CMK (cell line): ENCODE results near the gene HORMAD2.
A peak's percentile ranks its signal among the peaks of the same experiment; 100 is the strongest.

Experiments used
- DNase-seq: peaks from one replicate; pipeline ENCODE4 v3.0.0-alpha.2; 2010; ENCODE audit warnings: low read depth

Gene HORMAD2, protein sequence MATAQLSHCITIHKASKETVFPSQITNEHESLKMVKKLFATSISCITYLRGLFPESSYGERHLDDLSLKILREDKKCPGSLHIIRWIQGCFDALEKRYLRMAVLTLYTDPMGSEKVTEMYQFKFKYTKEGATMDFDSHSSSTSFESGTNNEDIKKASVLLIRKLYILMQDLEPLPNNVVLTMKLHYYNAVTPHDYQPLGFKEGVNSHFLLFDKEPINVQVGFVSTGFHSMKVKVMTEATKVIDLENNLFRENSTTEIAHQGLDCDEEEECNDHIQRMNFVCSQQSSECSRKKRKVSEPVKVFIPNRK

DNA sequence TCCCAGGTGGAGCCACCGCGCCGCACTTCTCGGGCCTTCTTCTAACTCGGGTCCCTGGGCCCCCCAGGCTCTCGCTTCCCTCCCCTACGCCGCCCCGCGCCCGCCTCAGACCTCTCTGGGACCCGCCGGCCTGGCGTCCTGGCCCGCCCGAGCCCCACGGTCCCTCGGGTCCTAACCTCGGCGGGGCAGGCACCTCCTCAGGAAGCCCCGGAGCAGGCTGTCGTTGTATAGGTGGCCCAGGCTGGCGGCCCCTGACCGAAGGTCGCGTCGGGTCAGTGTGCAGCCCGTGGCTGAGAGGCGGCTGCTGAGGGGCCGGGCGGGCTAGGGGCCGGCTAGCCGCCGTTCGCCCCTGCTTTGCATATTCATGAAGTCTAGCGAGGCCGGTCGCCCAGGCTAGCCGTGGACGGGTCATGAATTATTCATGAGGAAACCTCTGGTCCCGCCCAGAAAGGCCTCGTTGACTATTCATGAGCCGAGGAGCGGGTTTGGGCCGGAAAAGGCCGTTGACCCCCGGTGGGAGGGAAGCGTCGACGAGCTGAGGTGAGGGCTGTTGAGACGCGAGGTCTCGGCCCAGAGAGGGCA is at the start of gene HORMAD2:
TSS of gene HORMAD2 (plus strand) at position 513 of the 582 bp plus-strand sequence. CDS start 13,489 bp downstream, outside the sequence.
- no peak for DNase-seq

GRCh38 chr22:30031328-30031727 is 48.9 kb upstream of the HORMAD2 start:
- DNase-seq = no peak

DNA sequence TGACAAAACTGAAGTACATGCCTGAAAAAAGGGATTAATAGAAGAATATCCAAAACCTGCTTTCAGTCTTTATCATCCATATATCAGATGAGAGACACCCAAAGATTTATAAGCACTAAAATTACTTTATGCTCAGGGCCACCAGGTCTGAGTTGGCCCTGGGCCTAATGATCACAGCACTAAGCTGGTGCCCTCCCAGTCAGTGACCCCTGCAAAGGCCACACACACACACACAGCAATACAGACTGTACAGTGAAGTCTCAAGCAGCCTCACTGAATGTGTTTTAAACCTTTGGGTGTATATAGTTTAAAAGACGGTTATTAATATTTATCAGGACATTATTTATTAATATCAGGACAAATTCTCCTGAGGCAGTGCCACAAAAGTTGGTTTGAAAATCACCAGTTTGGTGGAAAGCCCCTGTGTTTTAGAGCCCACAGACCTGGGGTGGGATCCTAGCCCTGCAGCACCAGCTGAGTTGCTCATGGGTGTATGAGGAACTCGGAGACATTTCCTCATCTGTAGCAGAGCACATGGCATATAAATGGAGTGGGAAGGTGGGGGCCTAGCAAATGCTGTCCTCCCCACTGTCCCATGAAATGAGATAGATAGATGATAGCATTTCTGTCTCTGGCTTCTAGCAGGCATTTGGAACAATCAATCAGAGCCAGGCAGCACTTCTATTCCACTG is 48.4 kb upstream of the HORMAD2 start:
- DNase-seq = no peak

- no peak for DNase-seq
These were observed 47.1 kb upstream of the HORMAD2 start for GRCh38 chr22:30033137-30033536.

DNA sequence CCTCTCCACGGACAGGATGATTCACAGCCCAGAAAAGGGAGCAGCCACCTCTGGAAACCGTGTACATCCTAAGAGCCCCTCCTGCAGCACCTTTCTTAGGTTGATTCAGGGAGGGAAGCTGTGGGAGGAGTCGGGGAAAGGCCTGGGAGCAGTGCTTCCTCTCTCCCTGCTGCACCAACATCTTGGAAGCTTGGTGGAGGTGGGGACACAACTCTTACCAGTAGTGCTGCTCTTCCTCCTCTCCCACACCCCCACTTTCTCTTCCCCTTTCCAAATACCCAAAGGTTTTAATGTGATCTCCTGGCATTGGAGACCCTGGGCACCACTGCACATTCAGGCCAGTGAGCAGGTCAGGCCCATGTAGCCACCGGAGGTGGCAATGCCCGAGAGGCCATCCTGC is 46.4 kb upstream of the HORMAD2 start:
- no peak for DNase-seq

DNA sequence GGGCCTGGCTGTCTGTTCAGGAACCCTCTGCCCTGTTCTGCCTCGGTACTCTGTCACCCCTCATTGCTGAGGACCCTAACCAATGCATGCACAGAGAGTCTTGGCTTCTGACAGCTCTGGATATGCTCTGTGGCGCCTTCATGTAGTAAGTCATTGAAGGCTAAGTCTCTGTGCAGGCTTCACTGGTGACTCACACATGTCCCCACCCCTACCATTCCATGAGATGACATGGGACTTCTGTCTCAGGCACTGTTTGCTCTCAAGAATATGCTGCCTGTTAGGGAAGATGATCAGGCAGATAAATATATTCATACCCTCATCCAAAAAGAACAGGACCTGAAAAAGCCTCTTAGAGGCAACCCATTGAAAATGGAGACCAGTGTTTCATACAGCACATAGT is 43.6 kb upstream of the HORMAD2 start:
- DNase-seq = no peak

GRCh38 chr22:30038219-30038618 is 42.0 kb upstream of the HORMAD2 start:
- DNase-seq = no peak

DNA sequence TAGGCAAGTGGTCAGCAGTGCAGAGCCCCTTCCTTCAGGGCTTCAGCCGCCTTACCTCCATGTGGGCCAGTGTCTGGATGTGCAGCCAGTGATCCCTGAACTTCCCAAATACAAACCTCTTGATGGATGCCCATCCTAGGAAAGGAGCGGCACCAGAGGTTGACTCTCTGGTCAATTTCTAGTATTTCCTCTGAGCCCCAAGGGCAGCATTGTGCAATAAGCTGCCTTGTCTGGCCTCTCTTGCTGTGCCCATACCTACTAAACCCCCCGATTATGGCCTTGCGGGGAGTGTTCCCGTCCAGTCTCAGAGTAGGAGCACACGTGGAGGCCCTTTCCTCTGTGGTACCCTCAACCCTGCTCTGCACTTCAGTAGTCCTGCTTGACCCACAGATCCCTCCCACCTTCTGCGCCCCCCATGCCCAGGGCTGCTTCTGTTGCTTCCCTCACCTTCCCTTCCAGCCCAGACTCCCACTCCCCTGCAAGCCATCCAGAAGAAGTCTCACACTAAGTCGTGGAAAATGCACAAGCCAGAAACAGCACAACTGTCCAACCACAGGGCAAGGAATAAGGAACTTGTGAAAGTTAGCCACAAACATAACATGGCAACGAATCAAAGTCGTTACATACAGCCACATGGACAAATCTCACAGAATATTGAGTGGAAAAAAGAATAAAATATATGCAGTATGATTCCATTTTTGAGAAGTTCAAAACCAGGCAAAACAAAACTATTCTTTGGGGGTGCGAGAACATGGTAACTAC is 39.6 kb upstream of the HORMAD2 start:
- no peak for DNase-seq

DNA sequence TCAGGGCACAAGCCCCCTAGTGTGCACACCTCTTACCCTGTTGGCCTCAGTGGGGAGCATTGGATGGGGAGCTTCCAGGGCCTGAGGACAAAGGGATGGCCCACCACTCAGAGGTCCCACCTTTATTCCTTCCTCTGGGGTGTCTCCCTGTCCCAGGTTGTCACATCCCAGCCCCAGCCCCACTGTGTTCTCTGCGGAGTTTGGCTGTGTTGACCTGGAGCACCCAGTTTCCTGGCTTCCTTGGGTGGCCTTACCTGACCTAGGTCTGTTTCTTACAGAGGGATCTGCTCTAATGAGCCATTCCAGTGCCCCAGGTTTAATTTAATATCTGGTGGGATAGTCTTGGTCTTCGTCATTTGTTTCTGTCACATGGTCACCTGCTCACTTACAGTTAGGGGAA is 38.8 kb upstream of the HORMAD2 start:
- DNase-seq = no peak

DNA sequence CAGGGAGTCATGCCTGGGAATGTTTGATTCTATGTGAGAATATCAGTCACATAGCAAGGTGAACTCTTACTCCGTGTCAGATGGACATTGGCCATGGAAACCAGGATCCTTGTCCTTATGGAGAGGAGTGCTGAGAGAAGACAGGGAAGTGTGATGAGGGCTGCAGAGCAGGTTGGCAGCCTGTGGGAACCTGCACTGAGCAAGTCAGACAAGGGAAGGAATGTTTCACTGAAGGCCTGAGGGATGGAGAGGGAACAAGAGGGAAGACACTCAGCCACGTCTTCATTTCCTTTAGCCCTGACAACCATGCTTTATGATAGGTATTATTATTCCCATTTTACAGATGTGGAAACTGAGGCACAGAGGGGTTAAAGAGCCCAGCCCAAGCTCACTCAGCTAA is 38.4 kb upstream of the HORMAD2 start:
- DNase-seq = no peak

DNA sequence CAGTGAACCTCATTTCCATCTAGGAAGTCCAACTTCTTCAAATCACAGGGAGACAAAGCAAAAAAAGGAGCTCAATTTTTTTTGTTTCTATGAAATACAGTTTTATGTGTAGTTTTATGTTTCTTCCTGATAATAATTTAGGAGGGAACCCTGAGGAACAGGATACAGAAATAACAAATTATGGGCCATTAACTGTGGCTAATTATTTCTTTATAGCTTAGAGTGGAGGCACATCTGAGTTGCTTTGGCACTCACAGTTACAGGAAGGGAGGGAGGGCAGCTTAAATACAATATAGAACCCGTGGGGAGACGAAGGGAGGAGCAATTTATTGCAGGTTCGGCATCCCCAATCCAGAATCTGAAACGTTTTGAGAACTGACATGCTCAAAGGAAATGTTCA is 37.1 kb upstream of the HORMAD2 start:
- DNase-seq = no peak

GRCh38 chr22:30044369-30044768 is 35.9 kb upstream of the HORMAD2 start:
- DNase-seq = no peak

- DNase-seq = no peak
These were observed 35.3 kb upstream of the HORMAD2 start for GRCh38 chr22:30044881-30045493.

DNA sequence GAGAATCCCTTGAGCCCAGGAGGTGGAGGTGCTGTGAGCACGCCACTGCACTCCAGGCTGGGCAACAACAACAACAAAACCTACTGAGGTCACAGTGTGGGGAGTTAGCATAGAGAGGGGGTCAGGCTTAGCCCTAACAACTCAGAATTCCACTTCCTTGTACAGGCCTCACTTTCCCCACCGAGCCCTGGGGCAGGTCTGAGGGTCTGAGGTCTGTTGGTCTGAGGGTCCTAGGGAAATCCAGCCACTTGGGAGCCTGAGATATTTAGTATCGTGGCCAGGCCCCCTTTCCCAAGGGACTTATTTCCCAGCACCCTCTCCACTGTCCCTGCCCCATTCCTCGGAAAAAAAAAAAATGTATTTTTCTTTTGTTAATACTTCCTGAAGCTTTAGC is 34.8 kb upstream of the HORMAD2 start:
- no peak for DNase-seq

- DNase-seq = no peak
These were observed 34.2 kb upstream of the HORMAD2 start for GRCh38 chr22:30045901-30046715.

GRCh38 chr22:30046716-30047363 is 33.4 kb upstream of the HORMAD2 start:
- DNase-seq = no peak

- DNase-seq = peak; percentile 12
These were observed 32.9 kb upstream of the HORMAD2 start for GRCh38 chr22:30047364-30047738.

GRCh38 chr22:30048681-30049080 is 31.6 kb upstream of the HORMAD2 start:
- no peak for DNase-seq

DNA sequence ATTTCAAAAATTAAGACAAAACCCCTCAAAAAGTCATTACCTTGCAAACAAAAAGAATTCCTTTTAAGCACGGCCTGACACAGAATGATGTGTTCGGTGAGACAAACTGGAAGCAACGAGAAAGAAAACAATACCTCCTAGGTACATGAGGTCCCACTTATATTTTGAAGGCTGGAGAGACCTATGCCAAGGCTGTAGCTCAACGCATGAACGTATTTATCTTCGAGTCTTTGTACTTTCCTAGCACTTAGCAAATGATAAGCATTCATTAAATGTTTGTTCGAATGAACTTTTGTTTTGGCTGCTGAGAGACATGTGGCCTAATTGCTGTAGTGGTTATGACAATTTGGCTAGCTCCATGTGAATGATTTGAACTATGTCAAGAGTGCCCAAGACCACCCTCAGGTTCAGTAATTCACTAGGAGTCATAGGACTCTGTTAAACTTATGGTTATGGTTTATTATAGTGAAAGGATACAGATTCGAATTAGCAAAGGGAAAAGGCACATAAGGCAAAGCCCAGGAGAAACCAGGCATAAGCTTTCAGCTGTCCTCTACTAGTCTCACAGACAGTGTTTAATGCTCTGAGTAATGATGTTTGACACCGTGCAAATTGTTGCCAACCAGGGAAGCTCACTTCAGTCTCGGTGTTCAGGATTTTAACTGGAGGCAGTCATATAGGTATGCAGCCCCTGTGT is 26.0 kb upstream of the HORMAD2 start:
- DNase-seq = no peak

- no peak for DNase-seq
These were observed 25.5 kb upstream of the HORMAD2 start for GRCh38 chr22:30054764-30055069.
